Measurements from ENCODE around the gene TENT4B. TPM values are rescaled to one million over a fixed set of nuclear protein-coding genes. Genes with fewer than 3 reads are reported as not detected.
A peak's percentile ranks its signal among the peaks of the same experiment; 100 is the strongest.
"Not testable (repeated sequence)": the region's sequence is repeated elsewhere in the genome, so short reads cannot be mapped to it uniquely, and the experiment has no call there.

The TENT4B gene
- polyA plus RNA-seq, 3 donors from 2014 or later = 3.4 to 5.9 (median 5.7) TPM

GRCh38 chr16:50235581-50235980 lies 82.5 kb downstream of the TENT4B start:
- H3K27me3 Mint-ChIP-seq (ENCODE audit: low read depth in 3 of 3) = no peaks in the 10 kb centered on the region
- peak overlapping the region in 3 of 6 donors; percentile 5 to 17 (median 10) for H3K27ac Mint-ChIP-seq
- DNase-seq = no peak
- H3K4me1 Mint-ChIP-seq = no peaks in the 10 kb centered on the region
- no peak overlapping the region for H3K4me3 Mint-ChIP-seq
- H3K36me3 Mint-ChIP-seq = peaks cover 0 to 15% (median 0%) of the 10 kb centered on the region in 3 donors
- H3K9me3 Mint-ChIP-seq = no peaks in the 10 kb centered on the region

- Mint-ChIP-seq H3K36me3 (no peaks in the 10 kb centered on the region), H3K27me3 (ENCODE audit: low read depth in 3 of 3) (no peaks in the 10 kb centered on the region), H3K9me3 (no peaks in the 10 kb centered on the region), H3K4me3 (no peak overlapping the region), H3K4me1 (no peaks in the 10 kb centered on the region), H3K27ac (no peak overlapping the region)
- no peak for DNase-seq
These were observed 85.2 kb downstream of the TENT4B start for GRCh38 chr16:50238314-50238713.

DNA sequence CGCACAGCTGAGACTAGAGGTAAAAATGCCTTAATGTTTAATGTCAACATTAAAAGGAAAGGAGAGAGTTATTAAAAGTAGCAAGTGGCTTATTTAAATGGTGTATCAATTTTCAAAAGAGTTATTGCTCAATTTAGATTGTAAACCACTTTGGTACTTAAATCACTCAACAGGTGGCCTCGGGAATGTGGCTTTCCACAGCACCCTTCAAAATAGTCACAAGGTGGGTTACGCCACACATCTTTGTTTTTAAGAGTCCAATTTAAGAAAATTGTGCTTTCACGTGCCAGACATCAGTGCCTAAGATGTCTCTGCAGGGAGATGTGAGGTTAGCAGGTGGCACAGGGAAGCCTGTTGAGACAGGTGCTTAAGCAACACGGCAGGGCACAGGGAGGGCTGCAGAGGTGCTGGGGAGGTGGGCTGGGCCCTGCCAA lies 85.8 kb downstream of the TENT4B start:
- H3K27me3 Mint-ChIP-seq (ENCODE audit: low read depth in 3 of 3) = no peaks in the 10 kb centered on the region
- no peaks in the 10 kb centered on the region for H3K4me1 Mint-ChIP-seq
- no peaks in the 10 kb centered on the region for H3K9me3 Mint-ChIP-seq
- H3K27ac Mint-ChIP-seq = peak overlapping the region in 1 of 6 donors; percentile 27
- no peak overlapping the region for H3K4me3 Mint-ChIP-seq
- no peak for DNase-seq
- H3K36me3 Mint-ChIP-seq = no peaks in the 10 kb centered on the region

DNA sequence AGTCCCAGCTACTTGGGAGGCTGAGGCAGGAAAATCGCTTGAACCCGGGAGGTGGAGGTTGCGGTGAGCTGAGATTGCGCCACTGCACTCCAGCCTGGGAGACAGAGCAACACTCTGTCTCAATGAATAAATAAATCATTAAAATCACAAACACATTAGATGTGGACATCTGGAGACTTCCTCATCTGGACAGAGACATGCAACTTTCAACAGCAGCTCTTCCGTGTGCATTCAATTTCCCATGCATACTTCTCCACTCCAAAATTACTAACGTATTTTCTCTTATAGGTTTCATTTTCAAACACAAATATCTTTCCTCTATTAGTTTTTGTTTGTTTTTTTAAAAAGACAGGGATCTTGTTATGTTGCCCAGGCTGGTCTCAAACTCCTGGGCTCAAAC lies 89.9 kb downstream of the TENT4B start:
- H3K36me3 Mint-ChIP-seq; DNase-seq; H3K27me3 Mint-ChIP-seq (ENCODE audit: low read depth in 3 of 3); H3K9me3 Mint-ChIP-seq; H3K27ac Mint-ChIP-seq; H3K4me3 Mint-ChIP-seq: not testable (repeated sequence)
- H3K4me1 Mint-ChIP-seq = peaks cover 20 to 23% of the 10 kb centered on the region in 2 donors

DNA sequence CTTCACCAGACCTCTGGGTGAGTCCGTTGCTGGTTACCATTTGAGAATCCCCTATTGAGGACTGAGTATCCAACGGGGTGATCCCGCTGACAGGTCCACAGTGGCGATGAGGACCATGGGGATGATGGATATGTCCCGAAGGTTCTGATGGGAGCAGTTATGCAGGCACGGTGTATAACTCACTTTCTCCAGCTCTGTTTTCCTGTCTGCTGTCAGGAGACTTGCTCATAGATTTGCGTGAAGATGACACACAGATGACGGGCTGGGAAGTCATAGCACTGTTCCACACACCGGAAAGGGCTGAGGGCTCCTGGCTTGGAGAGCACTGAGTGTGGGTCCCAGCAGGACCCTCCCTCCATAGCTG lies 91.0 kb downstream of the TENT4B start:
- no peaks in the 10 kb centered on the region for H3K9me3 Mint-ChIP-seq
- peaks cover 0 to 5% (median 2%) of the 10 kb centered on the region in 3 donors for H3K27me3 Mint-ChIP-seq (ENCODE audit: low read depth in 3 of 3)

GRCh38 chr16:50244504-50245416 lies 91.7 kb downstream of the TENT4B start:
- Mint-ChIP-seq H3K27me3 (ENCODE audit: low read depth in 3 of 3) (peaks cover 0 to 5% (median 2%) of the 10 kb centered on the region in 3 donors), H3K4me1 (peaks cover 35 to 41% of the 10 kb centered on the region in 2 donors), H3K4me3 (peak overlapping the region; percentile 75 to 88 (median 80)), H3K27ac (peak overlapping the region in 4 of 6 donors; percentile 65 to 90 (median 78)), H3K36me3 (no peaks in the 10 kb centered on the region), H3K9me3 (no peaks in the 10 kb centered on the region)
- DNase-seq = no peak

More for the DNA sequence above, 91.0 kb downstream of the TENT4B start:
- DNase-seq = no peak
- H3K4me1 Mint-ChIP-seq = peaks cover 30 to 34% of the 10 kb centered on the region in 2 donors
- peak overlapping the region in 1 of 6 donors; percentile 26 for H3K27ac Mint-ChIP-seq
- peak overlapping the region in 1 of 5 donors; percentile 47 for H3K4me3 Mint-ChIP-seq
- H3K36me3 Mint-ChIP-seq = no peaks in the 10 kb centered on the region

- Mint-ChIP-seq H3K36me3 (no peaks in the 10 kb centered on the region), H3K27me3 (ENCODE audit: low read depth in 3 of 3) (peaks cover 0 to 5% (median 2%) of the 10 kb centered on the region in 3 donors), H3K9me3 (no peaks in the 10 kb centered on the region), H3K4me1 (peaks cover 36 to 46% of the 10 kb centered on the region in 2 donors), H3K4me3 (peak overlapping the region; percentile 75 to 88 (median 80)), H3K27ac (peak overlapping the region in 5 of 6 donors; percentile 65 to 90 (median 78))
- peak; percentile 61 to 66 (median 62) for DNase-seq
These were observed 92.6 kb downstream of the TENT4B start for GRCh38 chr16:50245417-50246298.

DNA sequence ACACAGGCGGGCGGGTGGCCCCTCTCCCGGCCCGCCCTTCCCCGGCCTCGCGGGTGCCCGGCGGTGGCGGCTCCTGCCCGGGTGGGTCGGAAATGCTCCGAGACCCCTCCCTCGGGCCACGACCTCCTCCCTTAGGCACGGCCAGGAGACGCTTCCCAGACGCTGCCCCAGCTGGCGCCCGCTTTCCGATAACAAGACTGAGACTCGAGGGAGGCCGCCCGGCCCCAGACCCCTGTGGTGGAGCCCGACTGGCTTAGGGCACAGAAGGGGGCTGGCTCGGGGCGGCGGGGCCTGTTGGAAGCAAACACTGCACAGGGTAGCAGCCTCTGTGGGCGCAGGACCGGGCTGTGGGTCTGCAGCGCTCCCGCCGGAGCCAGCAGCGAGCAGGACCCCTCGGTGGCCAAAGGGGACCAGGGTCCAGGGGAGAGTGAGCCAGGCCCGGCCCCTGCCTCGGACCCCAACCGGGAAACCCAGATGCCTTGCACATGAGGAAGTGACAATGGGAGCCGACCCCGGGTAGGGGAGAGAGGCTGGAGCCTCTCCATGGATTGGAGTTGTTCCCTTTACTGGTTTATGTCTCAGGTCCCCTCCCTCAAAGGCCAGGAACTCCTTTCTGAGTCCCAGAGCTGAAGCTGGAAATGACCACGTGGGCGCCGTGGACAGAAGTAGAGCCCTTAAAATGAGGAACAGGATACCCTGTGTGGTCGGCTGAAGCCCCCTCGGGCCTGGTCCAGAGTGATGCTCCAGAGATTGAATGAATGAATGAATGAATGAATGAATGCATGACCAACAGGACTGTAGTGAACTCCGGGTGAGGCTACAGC lies 93.4 kb downstream of the TENT4B start:
- H3K9me3 Mint-ChIP-seq = no peaks in the 10 kb centered on the region
- H3K36me3 Mint-ChIP-seq = no peaks in the 10 kb centered on the region
- peak in 2 of 3 donors; percentile 29 to 39 for DNase-seq
- H3K27me3 Mint-ChIP-seq (ENCODE audit: low read depth in 3 of 3) = peaks cover 0 to 5% (median 2%) of the 10 kb centered on the region in 3 donors
- H3K4me3 Mint-ChIP-seq = peak overlapping the region; percentile 81 to 89 (median 82)
- peak overlapping the region in 5 of 6 donors; percentile 53 to 75 (median 73) for H3K27ac Mint-ChIP-seq
- peaks cover 42 to 54% of the 10 kb centered on the region in 2 donors for H3K4me1 Mint-ChIP-seq

- Mint-ChIP-seq H3K9me3 (no peaks in the 10 kb centered on the region), H3K36me3 (no peaks in the 10 kb centered on the region), H3K4me1 (peaks cover 46 to 59% of the 10 kb centered on the region in 2 donors), H3K27me3 (ENCODE audit: low read depth in 3 of 3) (peaks cover 0 to 6% (median 2%) of the 10 kb centered on the region in 3 donors), H3K4me3 (peak overlapping the region; percentile 81 to 89 (median 82)), H3K27ac (peak overlapping the region in 5 of 6 donors; percentile 53 to 75 (median 73))
- no peak for DNase-seq
These were observed 94.2 kb downstream of the TENT4B start for GRCh38 chr16:50247123-50247905.

GRCh38 chr16:50247906-50248608 lies 95.0 kb downstream of the TENT4B start:
- Mint-ChIP-seq H3K27me3 (ENCODE audit: low read depth in 3 of 3) (peaks cover 0 to 6% (median 2%) of the 10 kb centered on the region in 3 donors), H3K27ac (peak overlapping the region in 2 of 6 donors; percentile 34 to 40), H3K36me3 (no peaks in the 10 kb centered on the region), H3K4me3 (peak overlapping the region; percentile 58 to 84 (median 64)), H3K4me1 (peaks cover 54 to 66% of the 10 kb centered on the region in 2 donors), H3K9me3 (no peaks in the 10 kb centered on the region)
- no peak for DNase-seq

GRCh38 chr16:50248845-50249244 lies 95.7 kb downstream of the TENT4B start:
- Mint-ChIP-seq H3K4me3 (peak overlapping the region; percentile 24 to 62 (median 28)), H3K9me3 (no peaks in the 10 kb centered on the region), H3K4me1 (peaks cover 62 to 74% of the 10 kb centered on the region in 2 donors), H3K27me3 (ENCODE audit: low read depth in 3 of 3) (peaks cover 0 to 6% (median 4%) of the 10 kb centered on the region in 3 donors), H3K27ac (peak overlapping the region in 3 of 6 donors; percentile 1 to 81 (median 54)), H3K36me3 (no peaks in the 10 kb centered on the region)
- no peak for DNase-seq

Measured in immature natural killer cell (primary cell).